HepG2 (cell line): Measurements from ENCODE around the gene ANP32B. TPM values are rescaled to one million over a fixed set of nuclear protein-coding genes. Genes with fewer than 3 reads are reported as not detected.
A peak's percentile ranks its signal among the peaks of the same experiment; 100 is the strongest.

Experiments
- DR1 ChIP-seq: sonication (generic); formaldehyde crosslinking; IDR thresholded peaks from 2 replicates; pipeline ENCODE4 v1.8.0; 2021; ENCODE audit warnings: mild to moderate bottlenecking, missing genetic modification reagents, inconsistent platforms
- ETV6 ChIP-seq: sonication (generic); formaldehyde crosslinking; conservative IDR thresholded peaks from 2 replicates; pipeline ENCODE4 v1.4.0; 2020; ENCODE audit warnings: missing genetic modification reagents
- HOMEZ ChIP-seq: IDR thresholded peaks from 2 replicates; pipeline ENCODE4 v1.6.1; 2016; ENCODE audit warnings: low read depth
- IKZF4 ChIP-seq: sonication (generic); formaldehyde crosslinking; IDR thresholded peaks from 2 replicates; pipeline ENCODE4 v1.5.1; 2020; ENCODE audit warnings: borderline replicate concordance, mild to moderate bottlenecking, low read depth, missing genetic modification reagents; ENCODE audit errors: not compliant biosample characterization
- LBX2 ChIP-seq: sonication (generic); formaldehyde crosslinking; IDR thresholded peaks from 2 replicates; pipeline ENCODE4 v1.5.0; 2020; ENCODE audit warnings: missing genetic modification reagents, mild to moderate bottlenecking, borderline replicate concordance
- MIER3 ChIP-seq: IDR thresholded peaks from 2 replicates; pipeline ENCODE4 v1.6.1; 2016; ENCODE audit warnings: missing compliant biosample characterization, borderline replicate concordance
- MXI1 ChIP-seq: IDR thresholded peaks from 3 replicates; pipeline ENCODE4 v1.6.1; 2012; ENCODE audit warnings: low read depth, low read length, inconsistent platforms, borderline replicate concordance
- NFE2L1 ChIP-seq: sonication (generic); formaldehyde crosslinking; IDR thresholded peaks from 2 replicates; pipeline ENCODE4 v1.4.0; 2020; ENCODE audit warnings: missing genetic modification reagents, mild to moderate bottlenecking, borderline replicate concordance
- PAF1 ChIP-seq: IDR thresholded peaks from 2 replicates; pipeline ENCODE4 v1.6.1; 2016; ENCODE audit warnings: missing genetic modification reagents, missing compliant biosample characterization
- POLR2A ChIP-seq, 2 experiments: IDR thresholded peaks; 2 replicates each; pipeline ENCODE4 v1.6.1; 2011; ENCODE audit warnings: low read depth in 2 of 2, low read length in 2 of 2, mild to moderate bottlenecking in 1 of 2, moderate library complexity in 1 of 2; ENCODE audit not compliant: insufficient read depth in 1 of 2
- RFX1 ChIP-seq: fragments of 450-650 bp; IDR thresholded peaks from 2 replicates; pipeline ENCODE4 v1.6.1; 2017
- SAP130 ChIP-seq: IDR thresholded peaks from 2 replicates; pipeline ENCODE4 v1.6.1; 2016; ENCODE audit warnings: low read depth
- SOX13 ChIP-seq, 3 experiments: fragments of 450-650 bp in 1 of 3; sonication (generic) in 1 of 3; formaldehyde crosslinking in 1 of 3; IDR thresholded peaks in 2 of 3; conservative IDR thresholded peaks in 1 of 3; 2 replicates each; pipeline versions ENCODE4 v1.5.0 to v1.6.1; 2016 to 2020; ENCODE audit warnings: antibody characterized with exemption in 1 of 3, mild to moderate bottlenecking in 1 of 3, missing compliant biosample characterization in 1 of 3, missing genetic modification reagents in 1 of 3, moderate library complexity in 1 of 3
- TOE1 ChIP-seq: sonication (generic); formaldehyde crosslinking; IDR thresholded peaks from 2 replicates; pipeline ENCODE4 v1.4.0; 2020; ENCODE audit warnings: mild to moderate bottlenecking, missing genetic modification reagents
- XRCC5 ChIP-seq: fragments of 200-400 bp; formaldehyde crosslinking; optimal IDR thresholded peaks from 2 replicates; pipeline ENCODE3; 2017; ENCODE audit warnings: mild to moderate bottlenecking, low read length
- ZFY ChIP-seq: sonication (generic); formaldehyde crosslinking; IDR thresholded peaks from 2 replicates; pipeline ENCODE4 v1.4.0; 2020; ENCODE audit warnings: missing genetic modification reagents
- ZNF124 ChIP-seq: sonication (generic); formaldehyde crosslinking; IDR thresholded peaks from 2 replicates; pipeline ENCODE4 v1.4.0; 2020; ENCODE audit warnings: missing genetic modification reagents
- ZNF138 ChIP-seq: sonication (generic); formaldehyde crosslinking; IDR thresholded peaks from 2 replicates; pipeline ENCODE4 v1.5.0; 2020; ENCODE audit warnings: mild to moderate bottlenecking, low read depth, missing genetic modification reagents
- ZNF296 ChIP-seq: sonication (generic); formaldehyde crosslinking; conservative IDR thresholded peaks from 2 replicates; pipeline ENCODE4 v1.5.0; 2020; ENCODE audit warnings: mild to moderate bottlenecking, missing genetic modification reagents
- ZNF550 ChIP-seq: sonication (generic); formaldehyde crosslinking; IDR thresholded peaks from 2 replicates; pipeline ENCODE4 v1.4.0; 2020; ENCODE audit warnings: mild to moderate bottlenecking, missing genetic modification reagents, borderline replicate concordance
- ZNF781 ChIP-seq: sonication (generic); formaldehyde crosslinking; IDR thresholded peaks from 2 replicates; pipeline ENCODE4 v1.5.1; 2020; ENCODE audit warnings: borderline replicate concordance, mild to moderate bottlenecking, missing genetic modification reagents; ENCODE audit errors: not compliant biosample characterization
- polyA plus RNA-seq, 8 experiments: library from polyadenylated mRNA; depleted of rRNA in 3 of 8; stranded (reverse) in 7 of 8; unstranded in 1 of 8; fragments of >200 nt; fragmentation: Illumina TruSeq in 4 of 8; extraction: Trizol in 4 of 8; gene quantifications; 2 replicates each; pipeline versions ENCODE4 v1.2.1 to v1.2.3, GENCODE V29; 2011 to 2016; ENCODE audit warnings: low read depth in 4 of 8, missing spikeins in 1 of 8, mixed read lengths in 1 of 8; ENCODE audit not compliant: insufficient read depth in 1 of 8
- total RNA-seq, 5 experiments: library from RNA; depleted of rRNA; stranded (reverse); fragments of >200 nt; fragmentation: Illumina TruSeq; extraction: Trizol; gene quantifications; 2 replicates each; pipeline ENCODE4 v1.2.3, GENCODE V29; 2016; ENCODE audit warnings: low read depth in 1 of 5
- TF ChIP-seq, protein P1 (sequence below): IDR thresholded peaks from 2 replicates; pipeline ENCODE4 v1.6.1; 2012; ENCODE audit warnings: inconsistent platforms
- TF ChIP-seq, protein P2 (sequence below): sonication (generic); formaldehyde crosslinking; IDR thresholded peaks from 2 replicates; pipeline ENCODE4 v1.4.0; 2020; ENCODE audit warnings: mild to moderate bottlenecking, missing genetic modification reagents

The ANP32B gene
- total and polyA plus RNA-seq, 2 of the 13 experiments (the other 11 are each of a cell fraction or from before 2014, with no cell fraction given), result 22.1 to 37.5 TPM

DNA sequence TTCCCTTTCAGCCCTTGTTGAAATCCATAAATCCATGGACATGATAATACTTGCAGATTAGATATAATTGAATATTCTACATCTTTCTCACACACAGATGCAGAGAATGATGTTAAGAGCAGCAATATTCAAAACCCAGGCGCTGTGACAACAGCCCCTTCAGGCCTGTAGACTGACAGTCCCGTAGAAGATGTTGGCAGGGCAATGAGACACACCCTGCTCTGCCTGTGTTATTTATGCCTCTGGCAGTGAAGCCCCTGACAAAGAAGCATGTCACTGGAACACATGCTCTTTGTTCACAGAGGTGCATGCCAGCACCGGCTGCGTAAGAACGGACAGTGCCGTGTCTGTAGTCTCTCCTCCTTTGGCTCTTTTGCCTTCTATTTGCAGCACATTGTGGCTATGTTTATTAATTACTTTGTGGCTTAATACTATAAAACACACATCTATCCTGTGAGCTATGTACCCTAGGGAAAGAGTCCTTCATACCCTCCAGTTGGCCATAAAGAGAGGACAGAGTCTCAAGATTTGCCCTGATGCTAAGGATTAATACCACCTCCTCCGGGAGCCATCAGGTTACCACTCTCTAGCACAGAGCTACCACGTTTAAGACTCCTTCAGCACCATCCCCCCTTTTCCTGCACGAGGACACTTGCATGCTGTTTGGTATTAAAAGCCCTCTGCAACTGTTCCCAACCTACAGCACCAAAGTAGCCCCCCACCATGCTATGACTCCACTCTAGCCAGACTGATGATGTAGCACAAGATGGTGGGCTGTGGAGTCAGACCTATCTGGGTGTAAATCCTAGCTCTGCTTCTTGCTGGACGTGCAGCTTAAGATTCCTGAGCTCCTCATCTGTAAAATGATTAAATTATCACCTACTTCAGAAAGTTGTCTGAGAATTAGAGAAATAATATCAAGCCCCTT, 2.0 kb upstream of the ANP32B start (continued):
- TF ChIP-seq MXI1 (peak; percentile 53; the same call in 1 of the 3 replicates), IKZF4 (CRISPR knock-in tag) (no peak), ETV6 (no peak), NFE2L1 (CRISPR knock-in tag) (no peak), TOE1 (CRISPR knock-in tag) (no peak), ZNF124 (no peak), ZNF296 (CRISPR knock-in tag) (no peak), SAP130 (CRISPR knock-in tag) (peak; percentile 43; the same call in 1 of the 2 replicates), ZNF550 (no peak), LBX2 (CRISPR knock-in tag) (no peak), ZFY (CRISPR knock-in tag) (no peak), DR1 (no peak), HOMEZ (CRISPR knock-in tag) (no peak), MIER3 (no peak), ZNF781 (CRISPR knock-in tag) (no peak), ZNF138 (CRISPR knock-in tag) (no peak), PAF1 (no peak), SOX13 (IDR thresholded peaks at IDR 0.05) (no peak), SOX13 (CRISPR knock-in tag; conservative IDR thresholded peaks at IDR 0.05 in 1 of 2, IDR thresholded peaks at IDR 0.05 in 1 of 2) (peak in 1 of 2 experiments; percentile 53; a peak in 1 of 4 replicates), XRCC5 (peak; percentile 15), POLR2A (IDR thresholded peaks at IDR 0.05; ENCODE audit: insufficient read depth in 1 of 2, low read depth in 2 of 2, low read length in 2 of 2) (0 out of 4 replicates have a peak, but pooled peaks of 1 of the 2 experiments have one; percentile 29), RFX1 (no peak)
- TF ChIP-seq, protein P1, sequence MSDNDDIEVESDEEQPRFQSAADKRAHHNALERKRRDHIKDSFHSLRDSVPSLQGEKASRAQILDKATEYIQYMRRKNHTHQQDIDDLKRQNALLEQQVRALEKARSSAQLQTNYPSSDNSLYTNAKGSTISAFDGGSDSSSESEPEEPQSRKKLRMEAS, result peak; percentile 57
- TF ChIP-seq, protein P2, sequence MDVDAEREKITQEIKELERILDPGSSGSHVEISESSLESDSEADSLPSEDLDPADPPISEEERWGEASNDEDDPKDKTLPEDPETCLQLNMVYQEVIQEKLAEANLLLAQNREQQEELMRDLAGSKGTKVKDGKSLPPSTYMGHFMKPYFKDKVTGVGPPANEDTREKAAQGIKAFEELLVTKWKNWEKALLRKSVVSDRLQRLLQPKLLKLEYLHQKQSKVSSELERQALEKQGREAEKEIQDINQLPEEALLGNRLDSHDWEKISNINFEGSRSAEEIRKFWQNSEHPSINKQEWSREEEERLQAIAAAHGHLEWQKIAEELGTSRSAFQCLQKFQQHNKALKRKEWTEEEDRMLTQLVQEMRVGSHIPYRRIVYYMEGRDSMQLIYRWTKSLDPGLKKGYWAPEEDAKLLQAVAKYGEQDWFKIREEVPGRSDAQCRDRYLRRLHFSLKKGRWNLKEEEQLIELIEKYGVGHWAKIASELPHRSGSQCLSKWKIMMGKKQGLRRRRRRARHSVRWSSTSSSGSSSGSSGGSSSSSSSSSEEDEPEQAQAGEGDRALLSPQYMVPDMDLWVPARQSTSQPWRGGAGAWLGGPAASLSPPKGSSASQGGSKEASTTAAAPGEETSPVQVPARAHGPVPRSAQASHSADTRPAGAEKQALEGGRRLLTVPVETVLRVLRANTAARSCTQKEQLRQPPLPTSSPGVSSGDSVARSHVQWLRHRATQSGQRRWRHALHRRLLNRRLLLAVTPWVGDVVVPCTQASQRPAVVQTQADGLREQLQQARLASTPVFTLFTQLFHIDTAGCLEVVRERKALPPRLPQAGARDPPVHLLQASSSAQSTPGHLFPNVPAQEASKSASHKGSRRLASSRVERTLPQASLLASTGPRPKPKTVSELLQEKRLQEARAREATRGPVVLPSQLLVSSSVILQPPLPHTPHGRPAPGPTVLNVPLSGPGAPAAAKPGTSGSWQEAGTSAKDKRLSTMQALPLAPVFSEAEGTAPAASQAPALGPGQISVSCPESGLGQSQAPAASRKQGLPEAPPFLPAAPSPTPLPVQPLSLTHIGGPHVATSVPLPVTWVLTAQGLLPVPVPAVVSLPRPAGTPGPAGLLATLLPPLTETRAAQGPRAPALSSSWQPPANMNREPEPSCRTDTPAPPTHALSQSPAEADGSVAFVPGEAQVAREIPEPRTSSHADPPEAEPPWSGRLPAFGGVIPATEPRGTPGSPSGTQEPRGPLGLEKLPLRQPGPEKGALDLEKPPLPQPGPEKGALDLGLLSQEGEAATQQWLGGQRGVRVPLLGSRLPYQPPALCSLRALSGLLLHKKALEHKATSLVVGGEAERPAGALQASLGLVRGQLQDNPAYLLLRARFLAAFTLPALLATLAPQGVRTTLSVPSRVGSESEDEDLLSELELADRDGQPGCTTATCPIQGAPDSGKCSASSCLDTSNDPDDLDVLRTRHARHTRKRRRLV (CRISPR knock-in tag), result no peak
